DMS153 treated with DMSO at 0.1 percent for 48 hours (cell line): ENCODE results near the gene CHST11.

Experiments used
- DNase-seq: peaks from one replicate; lab custom pipeline; 2025; ENCODE audit not compliant: unreplicated experiment; lab: John Stamatoyannopoulos, UW

The CHST11 gene

DNA sequence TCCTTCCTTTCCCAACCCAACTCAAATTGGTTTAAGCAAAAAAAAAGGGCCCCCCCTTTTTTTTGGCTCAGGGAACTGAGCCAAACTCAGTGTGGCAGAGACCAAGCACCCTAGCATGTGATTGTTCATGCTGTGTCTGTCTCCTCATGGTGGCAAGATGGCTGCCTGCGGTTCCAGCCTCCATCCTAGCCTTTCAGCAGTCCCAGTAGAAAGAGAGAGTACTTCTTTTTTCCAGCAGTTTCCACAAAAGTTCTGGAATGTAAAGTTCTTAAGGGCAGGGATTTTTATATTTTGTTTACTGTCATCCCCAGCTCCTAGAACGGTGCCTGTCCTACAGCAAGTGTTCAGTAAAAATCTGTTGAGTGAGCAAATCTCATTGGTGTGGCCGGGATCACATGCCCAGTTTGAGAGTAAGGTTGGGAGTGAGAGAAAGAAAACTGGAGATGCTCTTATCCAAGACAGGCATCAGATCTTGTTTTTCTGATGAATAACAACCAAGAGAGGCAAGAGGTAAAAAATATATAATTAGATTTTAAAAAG is 22.4 kb downstream of the CHST11 start:
- no peak for DNase-seq

DNA sequence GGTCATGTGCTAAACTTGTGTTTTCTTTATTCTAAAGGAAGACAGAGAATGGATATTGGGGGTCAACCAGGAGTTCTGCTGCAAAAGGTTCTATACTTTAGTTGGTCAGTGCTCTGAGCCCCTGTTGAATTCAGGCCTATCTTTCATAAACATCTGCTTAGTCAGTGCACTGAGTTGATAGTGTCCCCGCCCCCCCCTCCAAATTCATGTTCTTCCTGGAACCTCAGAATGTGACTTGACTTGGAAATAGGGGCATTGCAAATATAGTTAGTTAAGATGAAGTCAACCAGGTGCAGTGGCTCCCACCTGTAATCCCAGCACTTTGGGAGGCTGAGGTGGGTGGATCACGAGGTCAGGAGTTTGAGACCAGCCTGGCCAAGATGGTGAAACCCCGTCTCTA is 23.3 kb downstream of the CHST11 start:
- no peak for DNase-seq

DNA sequence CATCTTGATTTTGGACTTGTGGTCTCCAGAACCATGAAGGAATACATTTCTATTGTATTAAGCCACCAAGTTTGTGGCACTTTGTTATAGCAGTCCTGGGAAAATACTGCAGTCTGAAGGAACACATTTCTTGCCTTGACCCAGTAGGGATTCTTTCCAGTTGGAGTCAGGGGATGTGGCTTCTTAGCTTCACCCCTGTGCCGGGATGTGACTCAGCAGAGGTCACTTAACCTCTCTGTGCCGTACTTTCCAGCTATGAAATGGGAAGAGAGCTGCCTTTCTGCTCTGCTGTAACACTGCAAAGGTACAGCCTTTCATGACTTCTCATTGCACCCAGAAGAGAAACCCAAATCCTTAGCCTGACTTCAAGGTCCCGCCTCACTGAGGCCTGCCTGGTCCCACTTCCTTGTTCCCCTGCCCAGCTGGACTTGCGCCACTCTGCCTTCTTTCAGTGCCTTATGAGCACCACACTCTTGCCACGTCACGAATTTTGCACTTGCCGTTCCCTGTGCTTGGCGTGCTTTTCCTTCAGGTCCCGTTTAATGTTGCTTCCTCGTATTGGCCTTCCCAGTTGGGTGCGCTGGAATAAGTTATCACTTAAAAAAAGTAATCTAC is 24.2 kb downstream of the CHST11 start:
- no peak for DNase-seq

DNA sequence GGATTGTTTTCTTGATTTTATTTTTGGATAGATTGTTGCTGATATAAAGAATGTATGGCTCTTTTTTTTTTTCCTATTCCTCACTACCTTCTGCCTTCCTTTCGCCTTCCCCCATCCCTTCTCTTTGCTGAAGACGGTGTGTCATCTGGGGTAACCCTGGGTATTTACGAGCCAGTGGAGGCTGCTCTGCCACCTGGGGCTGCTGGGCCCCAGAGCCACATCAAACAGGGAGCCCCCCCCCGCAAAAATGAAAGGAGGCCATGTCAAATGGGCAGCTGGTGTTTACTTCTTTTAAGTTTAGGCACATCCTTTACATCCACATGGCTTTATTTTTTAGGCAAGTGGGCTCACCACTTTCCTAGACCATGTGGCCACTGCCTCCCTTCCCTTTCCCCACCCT is 25.4 kb downstream of the CHST11 start:
- DNase-seq, result no peak

DNA sequence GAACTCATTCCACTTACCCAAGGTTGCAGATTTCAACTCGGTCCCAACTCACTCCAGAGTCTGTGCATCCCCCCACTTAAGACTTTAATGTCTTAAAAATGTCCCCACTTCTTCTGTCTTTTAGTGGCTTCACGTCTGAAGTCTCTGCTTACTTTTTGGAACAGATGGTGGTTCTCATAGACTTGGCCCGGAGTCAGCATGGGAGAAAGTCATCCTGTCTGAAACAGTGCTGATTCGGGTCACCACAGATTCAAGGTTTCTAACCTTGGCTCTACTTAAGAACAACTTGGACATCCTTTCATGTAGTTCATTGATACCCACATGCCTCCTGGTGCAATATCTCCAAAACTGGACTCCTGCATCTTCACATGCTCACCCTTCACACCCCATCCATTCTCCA is 26.0 kb downstream of the CHST11 start:
- no peak for DNase-seq

DNA sequence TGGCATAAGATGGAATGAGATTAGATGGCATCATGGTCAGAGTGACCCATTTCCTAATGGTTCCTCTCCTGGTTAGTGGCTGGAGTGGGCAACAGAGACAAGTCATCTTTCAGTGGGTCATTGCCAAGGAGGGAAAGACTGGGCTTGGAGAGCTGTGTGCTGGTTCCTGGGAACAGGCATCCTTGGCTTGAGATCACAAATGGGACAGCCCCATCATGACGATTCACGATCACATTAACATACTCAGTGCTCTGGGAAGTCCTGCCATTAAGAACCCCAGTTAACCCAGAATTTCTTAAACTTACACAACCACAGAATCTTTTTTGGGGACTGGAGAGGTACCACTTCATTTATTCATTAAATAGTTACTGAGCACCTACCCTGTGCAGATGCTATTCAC is 27.3 kb downstream of the CHST11 start:
- DNase-seq, result no peak

DNA sequence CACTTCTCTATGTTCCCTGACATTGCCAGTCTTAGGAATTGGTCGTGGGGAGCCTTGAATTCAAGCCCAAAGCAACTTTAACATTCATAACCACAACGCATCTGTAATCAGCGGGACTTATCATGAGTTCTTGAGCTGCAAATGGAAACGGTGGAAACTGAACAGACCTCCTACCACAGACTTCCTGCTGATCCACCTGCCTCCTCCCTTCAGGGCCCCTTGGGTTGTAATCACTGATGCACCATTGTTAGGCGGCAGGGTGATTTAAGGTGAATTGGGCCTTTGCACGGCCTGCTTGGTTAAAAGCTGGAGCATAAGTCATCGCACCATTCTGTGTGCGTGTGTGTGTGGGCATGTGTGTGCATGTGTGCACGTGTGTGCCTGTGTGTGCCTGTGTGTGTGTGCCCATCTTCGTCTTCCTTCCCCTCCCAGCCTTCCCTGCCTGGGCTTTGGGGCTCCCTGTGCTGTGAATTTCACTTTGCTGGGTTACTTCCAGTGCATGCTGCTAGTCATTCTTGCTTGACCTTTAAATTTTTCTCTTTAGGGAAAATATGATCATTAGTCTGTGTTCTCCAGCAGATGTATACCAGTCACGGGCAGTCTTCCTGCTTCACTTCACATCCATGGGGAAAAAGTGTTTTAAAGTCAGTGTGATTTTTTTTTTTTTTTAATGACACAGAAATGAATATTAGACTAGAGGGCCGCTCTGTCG is 29.1 kb downstream of the CHST11 start:
- no peak for DNase-seq

DNA sequence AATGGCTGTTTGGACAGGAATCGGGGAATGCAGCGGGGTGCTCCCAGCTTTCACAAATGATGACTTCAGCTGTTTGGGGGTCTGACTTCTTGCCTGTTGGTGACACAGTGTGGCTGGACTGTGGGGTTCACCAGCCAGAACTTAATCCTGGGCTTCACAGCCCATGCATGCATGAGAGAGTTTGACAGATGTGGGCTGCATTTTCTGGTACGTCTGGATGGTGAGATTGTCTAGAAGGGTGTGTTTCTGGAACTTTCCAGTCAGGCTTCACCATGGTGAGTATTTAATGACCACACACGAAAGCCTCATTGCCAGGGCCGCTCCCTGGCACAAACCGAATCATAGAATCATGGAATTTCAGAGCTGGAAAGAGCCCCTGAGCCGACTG is 29.6 kb downstream of the CHST11 start:
- no peak for DNase-seq

DNA sequence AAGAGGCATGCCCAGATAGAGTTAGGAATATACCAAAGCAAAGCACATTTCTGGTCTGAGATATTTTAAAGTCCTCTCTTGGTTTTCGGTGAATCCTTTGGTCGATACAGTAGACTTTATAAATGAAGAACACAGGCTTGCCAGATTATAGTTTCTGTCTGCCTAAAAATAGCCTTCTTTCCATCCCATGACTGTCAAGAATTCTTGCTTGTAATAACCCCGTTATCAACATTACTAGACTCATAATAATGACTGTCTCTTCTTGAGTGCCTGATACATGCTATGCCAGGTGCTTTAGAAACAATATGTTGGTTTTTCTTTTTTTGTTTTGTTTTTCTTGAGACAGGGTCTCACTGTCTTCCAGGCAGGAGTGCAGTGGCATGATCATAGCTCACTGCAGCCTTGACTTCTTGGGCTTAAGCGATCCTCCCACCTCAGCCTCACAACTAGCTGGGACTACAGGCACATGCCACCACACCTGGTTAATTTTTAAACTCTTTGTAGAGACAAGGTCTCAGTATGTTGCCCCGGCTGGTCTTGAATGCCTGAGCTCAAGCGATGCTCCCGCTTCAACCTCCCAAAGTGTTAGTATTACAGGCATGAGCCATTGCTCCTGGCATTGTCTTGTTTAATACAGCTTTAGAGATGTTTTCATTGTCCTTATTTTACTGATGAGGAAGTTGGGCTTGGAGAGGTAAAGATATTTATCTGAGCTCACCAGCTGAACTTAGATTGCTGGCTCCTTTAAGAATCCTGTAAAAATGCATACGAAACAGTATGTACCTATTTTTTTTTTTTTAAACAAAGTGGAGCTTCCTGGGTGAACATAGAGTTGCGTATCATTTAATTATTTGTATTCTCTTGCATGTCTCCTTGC is 30.4 kb downstream of the CHST11 start:
- DNase-seq, result no peak

DNA sequence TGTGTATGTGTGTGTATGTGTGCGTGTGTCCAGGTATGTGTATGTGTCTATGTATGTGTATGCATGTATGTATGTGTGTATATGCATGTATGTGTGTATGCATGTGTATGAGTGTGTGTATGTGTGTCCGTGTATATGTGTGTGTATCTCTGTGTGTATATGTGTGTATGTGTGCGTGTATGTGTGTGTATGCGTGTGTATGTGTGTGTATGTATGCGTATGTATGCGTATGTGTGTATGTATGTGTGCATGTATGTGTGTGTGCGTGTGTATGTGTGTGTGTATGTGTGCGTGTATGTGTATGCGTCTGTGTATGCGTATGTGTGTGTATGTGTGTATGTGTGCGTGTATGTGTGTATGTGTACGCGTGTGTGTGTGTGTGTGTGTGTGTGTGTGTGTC is 31.6 kb downstream of the CHST11 start:
- DNase-seq, result no peak

DNA sequence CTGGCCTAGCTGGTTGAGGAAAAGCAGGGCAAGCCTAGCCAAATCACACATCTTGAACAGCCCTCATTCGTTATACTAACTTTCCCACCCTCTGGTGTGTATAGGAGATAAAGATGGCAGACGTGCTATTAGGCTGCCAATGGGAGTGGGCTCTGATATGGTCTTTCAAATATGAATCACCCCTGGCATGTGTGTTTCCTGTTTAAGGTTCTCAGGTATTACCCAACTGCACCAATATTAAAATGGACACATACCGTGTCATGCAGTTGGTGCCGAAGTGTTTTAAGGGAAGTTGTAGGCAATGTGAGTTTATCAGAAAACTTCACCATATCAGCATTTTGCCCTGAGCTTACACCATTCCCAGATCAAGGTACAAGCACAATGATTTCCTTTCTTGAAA is 33.4 kb downstream of the CHST11 start:
- no peak for DNase-seq

DNA sequence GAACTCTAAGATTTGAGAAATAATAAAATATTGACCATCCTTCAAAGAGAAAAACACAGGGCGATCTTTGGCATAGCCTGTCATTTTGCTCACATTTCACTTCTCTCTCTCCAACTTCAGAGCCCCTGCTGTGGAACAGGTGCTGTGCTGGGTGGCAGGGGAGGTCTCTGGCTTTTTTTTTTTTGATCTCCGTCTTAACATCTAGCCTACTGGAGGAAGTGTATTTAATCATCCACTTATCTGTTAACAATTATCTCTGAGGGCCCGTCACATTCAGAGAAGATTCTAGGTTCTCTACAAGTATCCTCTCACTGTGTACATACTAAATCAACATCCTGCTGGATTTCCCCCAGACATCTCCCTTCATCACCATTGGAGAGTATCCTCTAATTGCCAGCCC is 34.1 kb downstream of the CHST11 start:
- DNase-seq, result no peak

DNA sequence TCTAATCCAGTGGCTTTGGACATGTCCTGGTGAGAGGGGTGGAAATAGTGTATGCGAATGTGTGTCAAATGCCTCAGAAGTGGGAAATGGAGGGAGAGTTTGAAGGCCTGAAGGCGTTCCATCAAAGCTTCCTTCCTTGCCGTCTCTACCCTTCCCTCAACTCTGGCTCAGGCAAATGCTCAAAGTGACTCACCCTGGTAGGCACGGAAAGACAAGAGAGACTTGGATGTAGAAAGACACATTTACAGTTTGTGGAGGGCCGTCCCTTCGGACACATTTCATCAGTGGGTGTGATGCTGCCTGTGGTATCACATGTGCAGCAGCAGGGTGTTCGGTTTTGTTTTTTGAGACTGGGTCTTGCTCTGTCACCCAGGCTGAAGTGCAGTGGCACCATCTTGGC is 36.7 kb downstream of the CHST11 start:
- no peak for DNase-seq

DNA sequence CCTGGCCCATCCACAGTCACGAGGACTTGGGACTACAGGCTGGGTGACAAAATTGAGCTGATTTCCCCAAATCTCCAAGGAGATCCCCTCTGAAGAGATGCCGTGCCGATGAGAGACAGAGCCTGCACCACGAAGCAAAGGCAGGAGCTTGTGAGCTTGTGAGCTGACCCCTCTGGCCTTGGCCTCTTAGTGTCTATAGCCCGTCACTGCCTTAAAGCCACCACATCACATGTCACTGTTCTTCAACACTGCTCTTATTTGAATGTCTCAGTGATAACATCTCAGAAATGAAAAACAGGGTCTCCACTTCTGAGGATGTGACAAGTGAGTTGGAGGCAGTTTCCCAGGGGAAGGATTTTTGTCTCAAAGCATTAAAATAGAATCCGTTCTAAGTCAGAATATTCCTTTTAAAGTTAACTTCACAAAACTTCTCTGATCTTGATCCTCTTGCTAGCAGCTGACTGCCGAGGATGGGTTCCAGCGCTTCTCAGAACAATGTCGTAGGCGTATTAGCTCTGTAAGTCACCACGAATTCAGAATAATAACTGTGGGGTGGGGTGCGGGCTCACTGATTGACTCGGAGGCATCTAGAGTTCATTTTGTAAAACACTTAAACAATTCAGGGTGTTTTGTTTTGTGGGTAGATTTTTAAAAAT is 37.5 kb downstream of the CHST11 start:
- DNase-seq, result no peak

DNA sequence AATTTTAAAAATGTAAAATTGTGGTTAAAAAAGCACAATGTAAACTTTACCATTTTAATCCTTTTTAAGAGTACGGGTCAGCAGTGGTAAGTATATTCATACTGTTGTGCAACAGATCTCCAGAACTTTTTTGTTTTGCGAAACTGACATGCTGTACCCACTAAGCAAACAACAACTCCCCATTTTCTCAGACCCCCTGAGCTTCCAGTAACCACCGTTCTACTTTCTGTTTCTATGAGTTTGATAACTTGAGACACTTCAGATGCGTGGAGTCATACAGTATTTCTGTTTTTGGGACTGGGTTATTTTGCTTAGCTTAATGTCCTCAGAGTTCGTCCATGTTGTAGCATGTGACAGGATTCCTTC is 38.0 kb downstream of the CHST11 start:
- DNase-seq, result no peak

DNA sequence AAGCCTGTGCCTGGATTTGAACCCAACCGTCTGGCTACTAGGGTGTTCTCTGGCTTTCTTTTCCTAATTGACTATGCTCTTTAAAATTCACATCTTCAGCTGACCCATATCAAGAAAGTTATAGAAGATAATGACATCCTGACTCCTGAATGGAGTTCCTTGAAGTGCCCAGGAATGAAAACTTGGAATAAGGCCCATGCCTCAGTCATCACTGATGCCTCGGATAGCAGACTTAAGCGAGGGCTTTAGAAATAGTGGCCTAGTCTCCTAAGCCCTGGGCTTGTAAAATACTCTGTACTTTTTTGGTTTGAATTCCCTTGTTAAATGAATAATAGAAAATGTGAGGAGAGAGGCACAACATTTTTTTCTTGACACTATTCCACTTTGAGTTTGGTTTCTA is 39.0 kb downstream of the CHST11 start:
- no peak for DNase-seq

DNA sequence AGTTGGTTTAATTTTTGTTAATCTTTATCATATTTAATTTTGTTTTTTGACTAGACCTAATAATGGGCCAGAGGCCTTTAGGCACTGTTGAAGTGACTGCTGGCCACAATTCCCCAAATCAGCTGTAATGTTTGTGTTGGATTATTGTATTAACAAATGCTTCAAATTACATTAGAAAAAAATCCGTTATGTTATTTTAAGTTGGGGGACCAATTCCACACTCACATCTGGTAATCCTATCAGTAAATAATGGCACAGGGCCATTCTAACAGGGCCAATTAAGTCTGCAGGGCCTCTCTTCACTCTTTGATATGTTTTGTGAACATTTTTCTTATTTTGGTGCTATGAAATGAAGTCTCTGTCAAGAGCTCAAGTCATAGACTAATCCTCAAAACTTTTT is 39.6 kb downstream of the CHST11 start:
- no peak for DNase-seq

DNA sequence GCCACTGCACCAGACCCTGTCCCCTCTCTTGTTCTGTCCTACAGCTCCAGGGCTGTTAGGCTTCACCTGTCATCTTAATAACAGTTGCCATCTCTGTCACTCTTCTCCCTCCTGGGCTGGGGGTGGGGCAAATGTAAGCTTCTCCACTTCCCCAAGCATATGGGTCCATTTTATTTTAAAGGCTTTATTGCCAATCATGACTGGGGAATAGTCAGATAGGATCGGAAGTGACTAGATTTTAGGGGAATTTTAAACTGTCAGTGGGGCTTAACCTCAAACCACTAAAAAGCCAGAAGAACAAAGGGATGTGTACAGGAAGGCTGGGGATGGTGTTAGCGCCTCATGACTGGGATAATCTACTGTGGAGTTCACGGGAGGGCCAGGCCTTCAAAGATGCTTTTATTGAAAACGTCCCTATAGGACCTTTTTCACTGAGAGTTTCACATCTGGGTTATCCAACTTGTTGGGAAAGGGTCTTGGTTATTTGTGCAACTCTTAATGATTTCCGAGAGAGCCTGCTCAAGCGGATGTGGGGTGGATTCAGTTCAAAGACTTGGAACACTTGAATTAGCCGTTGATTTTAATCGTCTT is 41.6 kb downstream of the CHST11 start:
- no peak for DNase-seq

DNA sequence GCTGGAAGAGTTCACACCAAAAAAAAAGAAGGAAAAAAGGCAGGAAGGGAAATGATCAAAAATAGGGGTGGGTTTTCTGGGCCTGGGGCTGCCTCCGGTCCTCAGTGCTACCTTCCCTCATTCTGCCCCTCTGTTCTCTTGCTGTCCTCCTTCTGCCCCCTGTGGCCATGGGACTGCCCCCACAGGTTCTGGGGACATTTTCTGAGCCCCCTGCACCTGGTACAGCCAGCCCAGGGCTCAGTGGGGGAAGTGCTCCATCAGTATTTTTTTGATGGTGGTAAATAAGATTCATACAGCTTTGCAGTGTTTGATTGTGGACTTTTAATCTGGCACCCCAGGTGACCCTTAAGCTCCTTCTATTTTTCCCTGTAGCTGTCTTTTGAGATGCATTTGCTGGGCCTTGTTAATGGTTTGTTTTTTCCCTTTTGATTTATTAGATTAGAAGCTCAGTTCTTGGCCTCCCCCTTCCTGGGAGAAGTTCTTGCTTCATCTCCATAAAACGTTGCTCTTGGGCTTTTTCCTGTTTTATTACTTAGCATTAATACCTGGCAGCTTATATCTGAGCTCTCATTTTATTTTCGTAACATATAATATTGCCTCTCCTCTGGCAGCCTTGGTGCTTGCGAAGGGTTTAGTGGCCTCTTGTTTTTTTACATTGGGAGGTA is 43.1 kb downstream of the CHST11 start:
- no peak for DNase-seq

DNA sequence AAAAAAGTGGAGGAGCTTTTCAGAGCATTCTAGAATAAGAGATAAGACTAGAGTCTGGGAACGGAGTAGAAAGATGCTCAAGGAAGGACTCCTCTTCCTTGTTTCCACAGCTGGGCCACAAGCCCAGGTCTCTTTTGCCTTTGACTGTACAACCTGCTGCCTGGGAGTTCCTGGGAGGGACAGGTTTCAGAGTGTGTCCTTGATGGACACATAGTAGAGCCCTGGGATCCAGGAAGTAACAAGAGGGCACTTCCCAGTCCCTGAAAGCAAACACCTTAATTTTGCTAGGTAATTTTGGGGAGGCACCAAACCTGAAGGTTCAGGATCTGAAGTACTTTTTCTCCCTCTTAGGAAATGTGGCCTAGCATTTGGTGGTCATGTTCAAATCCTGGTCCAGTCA is 44.4 kb downstream of the CHST11 start:
- no peak for DNase-seq

DNA sequence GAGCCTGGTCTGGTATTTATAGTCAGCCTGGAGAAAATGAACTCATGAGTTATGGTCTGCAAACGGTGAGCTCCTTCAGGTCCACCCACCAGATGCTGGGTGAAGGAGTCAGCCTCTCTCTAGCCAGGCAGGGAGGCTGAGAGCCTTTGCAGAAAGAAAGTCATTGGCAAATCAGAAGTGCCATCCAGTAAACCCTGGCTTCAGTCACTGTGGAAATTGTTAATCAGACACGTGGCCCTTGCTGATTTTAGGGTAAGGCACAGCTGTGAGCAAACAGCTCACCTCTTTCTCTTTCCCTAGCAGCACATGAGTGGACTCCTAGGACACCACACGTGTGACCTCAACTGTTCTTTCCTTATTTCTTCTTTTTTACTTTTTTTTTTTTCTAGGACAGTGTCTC is 44.9 kb downstream of the CHST11 start:
- DNase-seq, result no peak
